OCI-M1 (cell line): ENCODE data around the gene SRRM4.
A peak's percentile ranks its signal among the peaks of the same experiment; 100 is the strongest.
"Not testable (repeated sequence)": the region's sequence is repeated elsewhere in the genome, so short reads cannot be mapped to it uniquely, and the experiment has no call there.

Experiments
- DNase-seq: peaks from one replicate; lab custom pipeline; 2025; lab: John Stamatoyannopoulos, UW

The SRRM4 gene

GRCh38 chr12:119011231-119011630 lies 29.9 kb downstream of the SRRM4 start:
- DNase-seq: no peak

- DNase-seq: no peak
Measured at GRCh38 chr12:119012179-119012578, 30.8 kb downstream of the SRRM4 start.

- DNase-seq: no peak
Measured at GRCh38 chr12:119013023-119013422, 31.7 kb downstream of the SRRM4 start.

- DNase-seq: no peak
Measured at GRCh38 chr12:119014368-119014767, 33.0 kb downstream of the SRRM4 start.

- no peak for DNase-seq
Measured at GRCh38 chr12:119016715-119017114, 35.4 kb downstream of the SRRM4 start.

GRCh38 chr12:119019166-119019565 lies 37.8 kb downstream of the SRRM4 start:
- DNase-seq: no peak

- DNase-seq: peak; percentile 50
Measured at GRCh38 chr12:119020406-119021360, 39.3 kb downstream of the SRRM4 start.

GRCh38 chr12:119024356-119024755 lies 43.0 kb downstream of the SRRM4 start:
- no peak for DNase-seq

GRCh38 chr12:119025786-119026185 lies 44.4 kb downstream of the SRRM4 start:
- DNase-seq: no peak

- not testable (repeated sequence) for DNase-seq
Measured at GRCh38 chr12:119033332-119033731, 52.0 kb downstream of the SRRM4 start.

- peak; percentile 18 for DNase-seq
Measured at GRCh38 chr12:119036878-119037825, 55.8 kb downstream of the SRRM4 start.

- no peak for DNase-seq
Measured at GRCh38 chr12:119044094-119044493, 62.8 kb downstream of the SRRM4 start.

- DNase-seq: no peak
Measured at GRCh38 chr12:119047641-119048040, 66.3 kb downstream of the SRRM4 start.

- DNase-seq: no peak
Measured at GRCh38 chr12:119050663-119051062, 69.3 kb downstream of the SRRM4 start.

GRCh38 chr12:119051474-119051873 lies 70.1 kb downstream of the SRRM4 start:
- no peak for DNase-seq

GRCh38 chr12:119052001-119052400 lies 70.7 kb downstream of the SRRM4 start:
- DNase-seq: no peak

GRCh38 chr12:119055977-119056376 lies 74.6 kb downstream of the SRRM4 start:
- DNase-seq: no peak

- peak; percentile 82 for DNase-seq
Measured at GRCh38 chr12:119060847-119061796, 79.8 kb downstream of the SRRM4 start.

GRCh38 chr12:119068129-119068856 lies 87.0 kb downstream of the SRRM4 start:
- no peak for DNase-seq

- no peak for DNase-seq
Measured at GRCh38 chr12:119069147-119069642, 87.9 kb downstream of the SRRM4 start.

- DNase-seq: no peak
Measured at GRCh38 chr12:119071176-119071575, 89.8 kb downstream of the SRRM4 start.
